Keratinocyte (primary cell): ENCODE measurements around the gene KLHL36. TPM values are rescaled to one million over a fixed set of nuclear protein-coding genes. Genes with fewer than 3 reads are reported as not detected.

Experiments
- DNase-seq: peaks from one replicate; pipeline ENCODE4 v3.0.0-alpha.2; 2011; ENCODE audit warnings: low read depth, missing footprints, low spot score
- FAIRE-seq: peaks from 2 replicates; lab custom pipeline; 2011; peaks lifted over from hg19 to GRCh38; lab: Jason Lieb, UNC
- H2AFZ ChIP-seq: 2 replicates; pipeline ENCODE4 v1.6.0; 2012; ENCODE audit warnings: low read length, control low read depth, inconsistent platforms; ENCODE audit not compliant: control insufficient read depth
- H3K27ac ChIP-seq: 2 replicates; pipeline ENCODE4 v1.5.1; 2011; ENCODE audit warnings: low read length; ENCODE audit not compliant: control insufficient read depth, insufficient read depth
- H3K27me3 ChIP-seq: 3 replicates; pipeline ENCODE4 v1.6.0; 2011; ENCODE audit warnings: low read length; ENCODE audit not compliant: control insufficient read depth, insufficient read depth; ENCODE audit errors: extremely low read depth
- H3K36me3 ChIP-seq, 2 experiments: 2 replicates in 1 of 2; 3 replicates in 1 of 2; pipeline ENCODE4 v1.5.1; 2011; ENCODE audit warnings: low read length in 2 of 2, mild to moderate bottlenecking in 1 of 2; ENCODE audit not compliant: control insufficient read depth in 2 of 2, insufficient read depth in 2 of 2; ENCODE audit errors: extremely low read depth in 1 of 2
- H3K4me1 ChIP-seq: 3 replicates; pipeline ENCODE4 v1.5.1; 2011; ENCODE audit warnings: low read length; ENCODE audit not compliant: control insufficient read depth, insufficient read depth; ENCODE audit errors: extremely low read depth
- H3K4me2 ChIP-seq: 3 replicates; pipeline ENCODE4 v1.6.0; 2011; ENCODE audit warnings: low read depth, low read length; ENCODE audit not compliant: control insufficient read depth, insufficient read depth; ENCODE audit errors: extremely low read depth
- H3K4me3 ChIP-seq, 3 experiments: fragments of 200-600 bp in 1 of 3; sonication (generic) in 1 of 3; 2 replicates in 2 of 3; 3 replicates in 1 of 3; pipeline ENCODE4 v1.5.1; 2011 to 2016; ENCODE audit warnings: low read length in 3 of 3, mild to moderate bottlenecking in 3 of 3, control low read depth in 2 of 3, inconsistent platforms in 1 of 3, low read depth in 1 of 3, mixed read lengths in 1 of 3, mixed run types in 1 of 3, moderate library complexity in 1 of 3; ENCODE audit not compliant: control insufficient read depth in 2 of 3, insufficient read depth in 2 of 3; ENCODE audit errors: extremely low read depth in 1 of 3
- H3K79me2 ChIP-seq: 2 replicates; pipeline ENCODE4 v1.6.0; 2012; ENCODE audit warnings: low read length; ENCODE audit not compliant: control insufficient read depth, insufficient read depth
- H3K9ac ChIP-seq: 3 replicates; pipeline ENCODE4 v1.6.0; 2011; ENCODE audit warnings: low read length; ENCODE audit not compliant: control insufficient read depth, insufficient read depth; ENCODE audit errors: extremely low read depth
- H3K9me1 ChIP-seq: 3 replicates; pipeline ENCODE4 v1.6.0; 2011; ENCODE audit warnings: low read length; ENCODE audit not compliant: control insufficient read depth, insufficient read depth; ENCODE audit errors: extremely low read depth
- H3K9me3 ChIP-seq: 2 replicates; pipeline ENCODE4 v1.5.1; 2012; ENCODE audit warnings: low read depth, low read length; ENCODE audit not compliant: control insufficient read depth
- H4K20me1 ChIP-seq: 3 replicates; pipeline ENCODE4 v1.6.0; 2011; ENCODE audit warnings: low read length; ENCODE audit not compliant: control insufficient read depth, insufficient read depth; ENCODE audit errors: extremely low read depth
- EZH2 ChIP-seq: IDR thresholded peaks from one replicate; pipeline ENCODE4 v1.6.1; 2012; ENCODE audit warnings: inconsistent platforms, mild to moderate bottlenecking, low read length, moderate library complexity
- dilution Hi-C: fragments of 300-500 bp; cut with MboI; formaldehyde crosslinking; loops from one replicate; pipeline ENCODE4 v1.7.0; 2020; ENCODE audit warnings: low sequenced_read_pairs; ENCODE audit not compliant: extremely low pct_ligation_motif_present
- polyA plus RNA-seq, 5 experiments: library from polyadenylated mRNA; depleted of rRNA in 3 of 5; stranded (reverse) in 3 of 5; stranded (forward) in 1 of 5; unstranded in 1 of 5; fragments of >200 nt; gene quantifications; 1 replicate in 1 of 5; 2 replicates in 3 of 5; 3 replicates in 1 of 5; pipeline versions ENCODE4 v1.2.1 to v1.2.3, GENCODE V29; 2011 to 2012; ENCODE audit warnings: missing spikeins in 2 of 5, low read depth in 1 of 5, low replicate concordance in 1 of 5
- TF ChIP-seq, protein P1 (sequence below), 3 experiments: IDR thresholded peaks in 1 of 3; conservative IDR thresholded peaks in 1 of 3; optimal IDR thresholded peaks in 1 of 3; 2 replicates in 2 of 3; 3 replicates in 1 of 3; pipeline versions ENCODE3 to v1.5.1; 2011; ENCODE audit warnings: low read length in 3 of 3, mild to moderate bottlenecking in 3 of 3, moderate library complexity in 2 of 3, control low read depth in 1 of 3, inconsistent platforms in 1 of 3; ENCODE audit not compliant: insufficient read depth in 2 of 3; ENCODE audit errors: extremely low read depth in 1 of 3

KLHL36 gene
- polyA plus RNA-seq, 1 donor (not counting 4 experiments of a cell fraction or from before 2014, with no cell fraction given): 27.5 TPM

DNA sequence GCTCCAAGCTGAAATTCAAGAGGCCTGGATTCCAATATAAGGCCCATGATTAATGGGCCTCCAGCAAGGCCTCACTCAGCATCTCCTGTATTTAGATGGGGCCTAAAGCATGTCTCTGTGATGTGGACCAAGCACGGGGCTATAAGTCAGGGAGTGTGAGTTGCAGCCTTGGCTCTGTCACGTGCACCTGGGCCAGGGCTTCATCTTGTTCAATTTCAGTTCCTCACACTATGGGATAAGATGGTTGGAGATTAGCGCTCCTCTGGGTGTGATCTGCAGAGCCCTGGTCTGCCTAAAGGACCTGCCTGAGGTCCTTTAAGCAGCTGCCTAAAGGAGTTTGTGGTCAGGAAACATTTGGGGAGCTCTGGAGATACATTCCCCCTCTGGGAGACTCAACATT, 25.2 kb downstream of the KLHL36 start:
- no peaks in the 10 kb centered on the region for H3K9me1 ChIP-seq
- dilution Hi-C loops: no loop called here
- H3K27ac ChIP-seq: no peak overlapping the region
- no peaks in the 10 kb centered on the region for H3K9me3 ChIP-seq
- no peak overlapping the region for H3K9ac ChIP-seq
- no peaks in the 10 kb centered on the region for H3K79me2 ChIP-seq
- H3K4me3 ChIP-seq: no peak overlapping the region
- H2AFZ ChIP-seq: no peak overlapping the region
- DNase-seq (no peak), FAIRE-seq (no peak)
- H3K4me1 ChIP-seq: peaks cover 3% of the 10 kb centered on the region
- no peak overlapping the region for H3K4me2 ChIP-seq
- no peaks in the 10 kb centered on the region for H3K27me3 ChIP-seq
- TF ChIP-seq, protein P1, sequence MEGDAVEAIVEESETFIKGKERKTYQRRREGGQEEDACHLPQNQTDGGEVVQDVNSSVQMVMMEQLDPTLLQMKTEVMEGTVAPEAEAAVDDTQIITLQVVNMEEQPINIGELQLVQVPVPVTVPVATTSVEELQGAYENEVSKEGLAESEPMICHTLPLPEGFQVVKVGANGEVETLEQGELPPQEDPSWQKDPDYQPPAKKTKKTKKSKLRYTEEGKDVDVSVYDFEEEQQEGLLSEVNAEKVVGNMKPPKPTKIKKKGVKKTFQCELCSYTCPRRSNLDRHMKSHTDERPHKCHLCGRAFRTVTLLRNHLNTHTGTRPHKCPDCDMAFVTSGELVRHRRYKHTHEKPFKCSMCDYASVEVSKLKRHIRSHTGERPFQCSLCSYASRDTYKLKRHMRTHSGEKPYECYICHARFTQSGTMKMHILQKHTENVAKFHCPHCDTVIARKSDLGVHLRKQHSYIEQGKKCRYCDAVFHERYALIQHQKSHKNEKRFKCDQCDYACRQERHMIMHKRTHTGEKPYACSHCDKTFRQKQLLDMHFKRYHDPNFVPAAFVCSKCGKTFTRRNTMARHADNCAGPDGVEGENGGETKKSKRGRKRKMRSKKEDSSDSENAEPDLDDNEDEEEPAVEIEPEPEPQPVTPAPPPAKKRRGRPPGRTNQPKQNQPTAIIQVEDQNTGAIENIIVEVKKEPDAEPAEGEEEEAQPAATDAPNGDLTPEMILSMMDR (optimal IDR thresholded peaks at IDR 0.05 in 1 of 3, IDR thresholded peaks at IDR 0.05 in 1 of 3, conservative IDR thresholded peaks at IDR 0.05 in 1 of 3; ENCODE audit: extremely low read depth in 1 of 3, insufficient read depth in 2 of 3, low read length in 3 of 3): no peak
- TF ChIP-seq EZH2: no peak
- H4K20me1 ChIP-seq: no peaks in the 10 kb centered on the region
- no peaks in the 10 kb centered on the region for H3K36me3 ChIP-seq

DNA sequence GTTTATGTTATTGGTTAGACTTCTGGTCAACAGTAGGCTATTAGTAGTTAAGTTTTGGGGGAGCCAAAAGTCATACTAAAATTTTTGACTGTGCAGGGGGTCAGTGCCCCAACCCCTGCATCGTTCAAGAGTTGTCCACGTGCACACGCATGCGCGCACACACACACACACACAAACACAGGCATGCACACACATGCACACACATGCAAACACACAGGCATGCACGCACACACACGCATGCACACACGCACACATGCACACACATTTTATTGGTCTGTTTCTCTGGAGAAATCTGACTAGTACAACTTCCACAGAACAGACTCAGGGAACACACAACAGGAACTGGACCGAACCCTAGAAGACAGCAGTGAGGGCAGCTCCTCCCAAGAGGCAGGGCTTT, 27.1 kb downstream of the KLHL36 start:
- no peak overlapping the region for H2AFZ ChIP-seq
- peaks cover 3% of the 10 kb centered on the region for H3K4me1 ChIP-seq
- no peak for TF ChIP-seq EZH2
- TF ChIP-seq, protein P1 (optimal IDR thresholded peaks at IDR 0.05 in 1 of 3, IDR thresholded peaks at IDR 0.05 in 1 of 3, conservative IDR thresholded peaks at IDR 0.05 in 1 of 3; ENCODE audit: extremely low read depth in 1 of 3, insufficient read depth in 2 of 3, low read length in 3 of 3): no peak
- H3K79me2 ChIP-seq: no peaks in the 10 kb centered on the region
- no peak overlapping the region for H3K4me3 ChIP-seq
- no peak overlapping the region for H3K9ac ChIP-seq
- H3K9me3 ChIP-seq: no peaks in the 10 kb centered on the region
- no peaks in the 10 kb centered on the region for H3K27me3 ChIP-seq
- H3K4me2 ChIP-seq: no peak overlapping the region
- no peaks in the 10 kb centered on the region for H3K36me3 ChIP-seq
- DNase-seq: no peak
- dilution Hi-C loops: no loop called here
- no peak for FAIRE-seq
- H3K9me1 ChIP-seq: no peaks in the 10 kb centered on the region
- H3K27ac ChIP-seq: no peak overlapping the region
- H4K20me1 ChIP-seq: no peaks in the 10 kb centered on the region
